ENCODE data around the gene TMEM184C.

Gene TMEM184C

GRCh38 chr4:147617173-147617840, at the start of gene TMEM184C:
TMEM184C (plus strand) TSS chr4:147617397; CDS start chr4:147617957, 560 bp downstream.
- DNase-seq, result peak; percentile 44

- no peak for DNase-seq
Measured at GRCh38 chr4:147570616-147571015, 46.6 kb upstream of the TMEM184C start.

- DNase-seq, result no peak
Measured at GRCh38 chr4:147571036-147571770, 46.0 kb upstream of the TMEM184C start.

GRCh38 chr4:147576084-147576483, 41.1 kb upstream of the TMEM184C start:
- no peak for DNase-seq

GRCh38 chr4:147578051-147578476, 39.1 kb upstream of the TMEM184C start:
- DNase-seq, result peak; percentile 17

GRCh38 chr4:147578593-147578992, 38.6 kb upstream of the TMEM184C start:
- DNase-seq, result no peak

GRCh38 chr4:147580396-147580795, 36.8 kb upstream of the TMEM184C start:
- no peak for DNase-seq

GRCh38 chr4:147581606-147582350, 35.4 kb upstream of the TMEM184C start:
- DNase-seq, result no peak

- no peak for DNase-seq
Measured at GRCh38 chr4:147582386-147583060, 34.7 kb upstream of the TMEM184C start.

- DNase-seq, result no peak
Measured at GRCh38 chr4:147583876-147584275, 33.3 kb upstream of the TMEM184C start.

- no peak for DNase-seq
Measured at GRCh38 chr4:147586032-147586431, 31.2 kb upstream of the TMEM184C start.

GRCh38 chr4:147586637-147587036, 30.6 kb upstream of the TMEM184C start:
- no peak for DNase-seq

GRCh38 chr4:147587041-147587440, 30.2 kb upstream of the TMEM184C start:
- no peak for DNase-seq

- DNase-seq, result no peak
Measured at GRCh38 chr4:147589586-147589985, 27.6 kb upstream of the TMEM184C start.

- no peak for DNase-seq
Measured at GRCh38 chr4:147590249-147590920, 26.8 kb upstream of the TMEM184C start.

GRCh38 chr4:147591106-147591505, 26.1 kb upstream of the TMEM184C start:
- no peak for DNase-seq

GRCh38 chr4:147594107-147594506, 23.1 kb upstream of the TMEM184C start:
- no peak for DNase-seq

- DNase-seq, result no peak
Measured at GRCh38 chr4:147594578-147594977, 22.6 kb upstream of the TMEM184C start.

GRCh38 chr4:147596377-147596776, 20.8 kb upstream of the TMEM184C start:
- no peak for DNase-seq

GRCh38 chr4:147596981-147597380, 20.2 kb upstream of the TMEM184C start:
- DNase-seq, result no peak

GRCh38 chr4:147597561-147597960, 19.6 kb upstream of the TMEM184C start:
- DNase-seq, result no peak

GRCh38 chr4:147599206-147599605, 18.0 kb upstream of the TMEM184C start:
- DNase-seq, result no peak

Measured in GOT3 (cell line).